Measurements from ENCODE around the gene GDPD5.

- TF ChIP-seq, protein P1, sequence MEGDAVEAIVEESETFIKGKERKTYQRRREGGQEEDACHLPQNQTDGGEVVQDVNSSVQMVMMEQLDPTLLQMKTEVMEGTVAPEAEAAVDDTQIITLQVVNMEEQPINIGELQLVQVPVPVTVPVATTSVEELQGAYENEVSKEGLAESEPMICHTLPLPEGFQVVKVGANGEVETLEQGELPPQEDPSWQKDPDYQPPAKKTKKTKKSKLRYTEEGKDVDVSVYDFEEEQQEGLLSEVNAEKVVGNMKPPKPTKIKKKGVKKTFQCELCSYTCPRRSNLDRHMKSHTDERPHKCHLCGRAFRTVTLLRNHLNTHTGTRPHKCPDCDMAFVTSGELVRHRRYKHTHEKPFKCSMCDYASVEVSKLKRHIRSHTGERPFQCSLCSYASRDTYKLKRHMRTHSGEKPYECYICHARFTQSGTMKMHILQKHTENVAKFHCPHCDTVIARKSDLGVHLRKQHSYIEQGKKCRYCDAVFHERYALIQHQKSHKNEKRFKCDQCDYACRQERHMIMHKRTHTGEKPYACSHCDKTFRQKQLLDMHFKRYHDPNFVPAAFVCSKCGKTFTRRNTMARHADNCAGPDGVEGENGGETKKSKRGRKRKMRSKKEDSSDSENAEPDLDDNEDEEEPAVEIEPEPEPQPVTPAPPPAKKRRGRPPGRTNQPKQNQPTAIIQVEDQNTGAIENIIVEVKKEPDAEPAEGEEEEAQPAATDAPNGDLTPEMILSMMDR (IDR thresholded peaks at IDR 0.05): no peak
- TF ChIP-seq POLR2A (IDR thresholded peaks at IDR 0.05; ENCODE audit: low read depth) (no peak), POLR2AphosphoS5 (IDR thresholded peaks at IDR 0.05) (no peak), EP300 (IDR thresholded peaks at IDR 0.05) (no peak)
Observed at GRCh38 chr11:75439026-75439425, 86.7 kb downstream of the GDPD5 start.
